Measurements from ENCODE around the gene MAGI2.

Gene MAGI2

DNA sequence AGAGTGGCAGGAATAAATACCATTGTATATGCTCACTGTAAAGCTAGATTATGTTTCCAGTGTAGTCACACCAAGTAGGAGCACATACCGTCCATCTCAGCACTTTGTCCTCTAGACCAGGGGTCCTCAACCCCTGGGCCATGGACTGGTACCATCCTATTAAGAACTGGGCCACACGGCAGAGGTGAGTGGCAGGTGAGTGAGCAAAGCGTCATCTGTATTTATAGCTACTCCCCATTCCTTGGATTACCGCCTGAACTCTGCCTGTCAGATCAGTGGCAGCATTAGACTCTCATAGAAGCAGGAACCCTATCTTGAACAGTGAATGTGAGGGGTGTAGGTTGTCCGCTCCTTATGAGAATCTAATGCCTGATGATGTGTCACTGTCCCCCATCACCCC, 735.3 kb downstream of the MAGI2 start:
- TF ChIP-seq, protein P1, sequence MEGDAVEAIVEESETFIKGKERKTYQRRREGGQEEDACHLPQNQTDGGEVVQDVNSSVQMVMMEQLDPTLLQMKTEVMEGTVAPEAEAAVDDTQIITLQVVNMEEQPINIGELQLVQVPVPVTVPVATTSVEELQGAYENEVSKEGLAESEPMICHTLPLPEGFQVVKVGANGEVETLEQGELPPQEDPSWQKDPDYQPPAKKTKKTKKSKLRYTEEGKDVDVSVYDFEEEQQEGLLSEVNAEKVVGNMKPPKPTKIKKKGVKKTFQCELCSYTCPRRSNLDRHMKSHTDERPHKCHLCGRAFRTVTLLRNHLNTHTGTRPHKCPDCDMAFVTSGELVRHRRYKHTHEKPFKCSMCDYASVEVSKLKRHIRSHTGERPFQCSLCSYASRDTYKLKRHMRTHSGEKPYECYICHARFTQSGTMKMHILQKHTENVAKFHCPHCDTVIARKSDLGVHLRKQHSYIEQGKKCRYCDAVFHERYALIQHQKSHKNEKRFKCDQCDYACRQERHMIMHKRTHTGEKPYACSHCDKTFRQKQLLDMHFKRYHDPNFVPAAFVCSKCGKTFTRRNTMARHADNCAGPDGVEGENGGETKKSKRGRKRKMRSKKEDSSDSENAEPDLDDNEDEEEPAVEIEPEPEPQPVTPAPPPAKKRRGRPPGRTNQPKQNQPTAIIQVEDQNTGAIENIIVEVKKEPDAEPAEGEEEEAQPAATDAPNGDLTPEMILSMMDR (IDR thresholded peaks at IDR 0.05; ENCODE audit: low read depth, low read length) = no peak
- no peak overlapping the region for H3K4me3 ChIP-seq (ENCODE audit: low read depth, low read length)

- no peak overlapping the region for H3K4me3 ChIP-seq (ENCODE audit: low read depth, low read length)
- TF ChIP-seq, protein P1 (IDR thresholded peaks at IDR 0.05; ENCODE audit: low read depth, low read length) = no peak
These were observed 736.6 kb downstream of the MAGI2 start for GRCh38 chr7:78716876-78717275.

DNA sequence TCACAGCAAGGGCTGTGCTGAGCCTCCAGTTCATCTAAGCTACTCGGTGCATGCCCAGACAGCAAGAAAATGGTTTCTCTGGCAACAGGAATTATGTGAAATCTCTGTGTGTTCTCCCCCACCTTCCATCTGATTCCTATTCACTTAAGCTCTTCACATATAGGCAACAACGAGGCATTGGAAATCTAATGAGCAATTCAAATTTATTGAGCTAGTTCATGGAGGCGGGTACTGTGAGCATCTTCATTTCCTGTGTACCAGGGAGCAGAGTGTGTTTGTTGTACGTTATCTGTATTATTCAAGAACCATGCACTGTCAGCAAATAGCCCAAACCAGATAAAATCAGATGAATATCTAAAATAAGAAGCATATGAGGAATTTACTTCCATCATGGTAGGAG, 739.1 kb downstream of the MAGI2 start:
- TF ChIP-seq, protein P1 (IDR thresholded peaks at IDR 0.05; ENCODE audit: low read depth, low read length) = no peak
- no peak overlapping the region for H3K4me3 ChIP-seq (ENCODE audit: low read depth, low read length)

DNA sequence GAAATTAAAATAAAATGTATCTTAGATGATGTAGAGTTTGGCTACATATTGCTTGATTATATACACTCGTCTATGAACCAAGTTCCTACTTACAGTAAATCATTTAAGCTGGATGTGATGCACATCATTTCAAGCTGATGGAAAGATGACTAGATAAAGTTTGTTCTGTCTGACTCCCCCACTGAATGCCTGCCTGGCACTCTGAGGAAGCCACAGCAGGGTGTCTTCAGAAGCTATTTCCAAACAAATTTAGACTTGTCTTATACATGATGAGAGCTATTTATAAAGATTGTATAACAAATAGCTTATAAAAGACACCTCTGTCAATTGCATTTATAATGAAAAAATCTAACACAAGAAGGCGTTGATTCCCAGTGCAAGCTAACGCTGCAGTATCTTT, 741.4 kb downstream of the MAGI2 start:
- no peak overlapping the region for H3K4me3 ChIP-seq (ENCODE audit: low read depth, low read length)
- TF ChIP-seq, protein P1 (IDR thresholded peaks at IDR 0.05; ENCODE audit: low read depth, low read length) = no peak

DNA sequence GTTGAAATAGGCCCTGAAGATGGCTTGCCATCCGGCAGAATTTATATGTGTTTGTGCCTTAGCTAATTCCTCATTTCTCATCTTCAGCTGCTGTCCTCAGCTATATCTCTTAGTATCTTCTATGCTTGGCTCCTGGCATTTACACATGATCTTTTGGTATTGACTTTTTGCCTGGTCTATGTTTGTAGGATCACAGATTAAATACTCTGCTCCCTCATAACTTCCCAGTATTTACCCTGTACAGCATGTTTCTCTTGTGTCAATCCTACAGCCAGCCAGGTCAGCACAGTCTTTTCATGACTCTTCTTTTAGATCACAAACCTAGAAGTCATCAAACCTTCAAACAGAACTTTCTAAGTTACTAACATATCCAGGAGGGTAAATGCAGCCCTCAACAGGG, 743.8 kb downstream of the MAGI2 start:
- TF ChIP-seq, protein P1 (IDR thresholded peaks at IDR 0.05; ENCODE audit: low read depth, low read length) = no peak
- no peak overlapping the region for H3K4me3 ChIP-seq (ENCODE audit: low read depth, low read length)

GRCh38 chr7:78704504-78704903, 749.0 kb downstream of the MAGI2 start:
- TF ChIP-seq, protein P1 (IDR thresholded peaks at IDR 0.05; ENCODE audit: low read depth, low read length) = no peak

DNA sequence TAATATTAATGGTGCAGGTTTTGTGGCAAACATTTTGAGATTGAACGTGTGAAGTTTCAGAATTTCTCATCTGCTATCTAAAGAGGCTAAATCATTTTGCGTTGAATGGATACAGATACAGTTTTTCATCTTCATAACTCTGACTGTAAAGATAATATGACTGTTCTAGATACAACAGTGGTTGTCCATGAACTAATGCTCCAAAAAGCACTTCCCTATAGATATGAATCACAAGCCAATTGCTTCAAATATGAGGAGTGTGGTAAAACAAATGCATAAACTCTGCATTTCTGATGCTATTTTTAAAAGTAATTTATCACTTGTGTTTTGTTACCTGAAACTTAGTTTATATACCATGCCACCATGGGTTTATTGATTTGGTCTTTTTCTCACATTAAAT, 750.1 kb downstream of the MAGI2 start:
- TF ChIP-seq, protein P1 (IDR thresholded peaks at IDR 0.05; ENCODE audit: low read depth, low read length) = no peak
- H3K4me3 ChIP-seq (ENCODE audit: low read depth, low read length) = no peak overlapping the region

More at GRCh38 chr7:78704504-78704903, 749.0 kb downstream of the MAGI2 start:
- no peak overlapping the region for H3K4me3 ChIP-seq (ENCODE audit: low read depth, low read length)
